Peyer's patch (tissue), 4 donors: ENCODE results near the gene AKR1B1. TPM values are rescaled to one million over a fixed set of nuclear protein-coding genes. Genes with fewer than 3 reads are reported as not detected.

Experiments used
- DNase-seq, 3 donors: peaks; one replicate each; pipeline ENCODE4 v3.0.0-alpha.2; 2017 to 2019
- H3K27ac ChIP-seq, 4 donors: fragments of 200-600 bp; sonication (generic); one replicate each; pipeline ENCODE4 v1.5.1; 2016 to 2019
- H3K27me3 ChIP-seq, 2 donors: fragments of 200-600 bp; sonication (generic); one replicate each; pipeline ENCODE4 v1.5.1; 2019
- H3K36me3 ChIP-seq, 3 donors: fragments of 200-600 bp; sonication (generic); one replicate each; pipeline ENCODE4 v1.5.1; 2016 to 2019
- H3K4me1 ChIP-seq, 4 donors: fragments of 200-600 bp; sonication (generic); one replicate each; pipeline ENCODE4 v1.5.1; 2016 to 2019
- H3K4me3 ChIP-seq, 4 donors: fragments of 200-600 bp; sonication (generic); 1 replicate in 3 of 4; 2 replicates in 1 of 4; pipeline ENCODE4 v1.5.1; 2016 to 2019; ENCODE audit warnings: mild to moderate bottlenecking in 1 of 4
- H3K9me3 ChIP-seq, 4 donors: fragments of 200-600 bp; sonication (generic); one replicate each; pipeline ENCODE4 v1.5.1; 2016 to 2019; ENCODE audit warnings: mild to moderate bottlenecking in 1 of 4
- CTCF ChIP-seq, 6 experiments: fragments of 450-650 bp in 4 of 6; fragments of 200-600 bp in 2 of 6; sonication (generic) in 1 of 6; IDR thresholded peaks; one replicate each; pipeline ENCODE4 v1.5.1; 2017 to 2019; ENCODE audit warnings: antibody characterized with exemption in 6 of 6, mild to moderate bottlenecking in 3 of 6, moderate library complexity in 1 of 6
- POLR2A ChIP-seq, 2 donors: fragments of 450-650 bp; IDR thresholded peaks; one replicate each; pipeline ENCODE4 v1.5.1; 2017; ENCODE audit warnings: antibody characterized with exemption in 2 of 2, mild to moderate bottlenecking in 2 of 2, moderate library complexity in 2 of 2
- total RNA-seq, 4 donors: library from RNA; depleted of rRNA; stranded (reverse); fragments of >200 nt; gene quantifications; one replicate each; pipeline ENCODE4 v1.1.0, GENCODE V29; 2016

The AKR1B1 gene
- total RNA-seq, 4 donors from 2014 or later: 3.9 to 59.4 (median 22.9) TPM

GRCh38 chr7:134450294-134451000 is 8.5 kb downstream of the AKR1B1 start:
- no peak for DNase-seq
- Histone ChIP-seq H3K27me3 (no peaks in the 10 kb centered on the region), H3K9me3 (no peaks in the 10 kb centered on the region), H3K36me3 (peaks cover 0 to 49% (median 0%) of the 10 kb centered on the region in 3 donors), H3K4me3 (no peak overlapping the region), H3K4me1 (peaks cover 0 to 30% (median 5%) of the 10 kb centered on the region in 4 donors), H3K27ac (no peak overlapping the region)
- TF ChIP-seq CTCF (IDR thresholded peaks at IDR 0.05): no peak
- no peak for TF ChIP-seq POLR2A (IDR thresholded peaks at IDR 0.05)

DNA sequence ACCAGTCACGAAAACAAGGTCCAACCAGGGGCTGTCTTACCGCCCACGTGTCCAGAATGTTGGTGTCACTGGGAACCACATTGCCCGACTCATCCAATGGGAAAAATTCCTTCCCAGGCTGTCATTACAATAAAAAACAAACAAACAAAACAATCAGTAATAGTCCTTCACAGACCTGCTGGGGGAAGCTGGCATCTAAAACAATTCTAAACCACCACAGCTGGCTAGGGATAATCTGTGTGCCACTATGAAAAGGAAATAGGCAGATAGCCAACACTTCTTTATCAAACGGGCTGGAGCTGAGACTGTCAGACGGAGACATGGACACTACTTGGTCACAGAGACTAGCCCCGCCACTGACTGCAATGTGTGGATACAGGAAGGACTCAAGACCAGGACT is 9.2 kb downstream of the AKR1B1 start:
- Histone ChIP-seq H3K4me3 (no peak overlapping the region), H3K27me3 (no peaks in the 10 kb centered on the region), H3K36me3 (peaks cover 0 to 57% (median 0%) of the 10 kb centered on the region in 3 donors), H3K27ac (no peak overlapping the region), H3K9me3 (no peaks in the 10 kb centered on the region), H3K4me1 (peaks cover 0 to 23% (median 5%) of the 10 kb centered on the region in 4 donors)
- DNase-seq: no peak
- TF ChIP-seq CTCF (IDR thresholded peaks at IDR 0.05) (no peak), POLR2A (IDR thresholded peaks at IDR 0.05) (no peak)

DNA sequence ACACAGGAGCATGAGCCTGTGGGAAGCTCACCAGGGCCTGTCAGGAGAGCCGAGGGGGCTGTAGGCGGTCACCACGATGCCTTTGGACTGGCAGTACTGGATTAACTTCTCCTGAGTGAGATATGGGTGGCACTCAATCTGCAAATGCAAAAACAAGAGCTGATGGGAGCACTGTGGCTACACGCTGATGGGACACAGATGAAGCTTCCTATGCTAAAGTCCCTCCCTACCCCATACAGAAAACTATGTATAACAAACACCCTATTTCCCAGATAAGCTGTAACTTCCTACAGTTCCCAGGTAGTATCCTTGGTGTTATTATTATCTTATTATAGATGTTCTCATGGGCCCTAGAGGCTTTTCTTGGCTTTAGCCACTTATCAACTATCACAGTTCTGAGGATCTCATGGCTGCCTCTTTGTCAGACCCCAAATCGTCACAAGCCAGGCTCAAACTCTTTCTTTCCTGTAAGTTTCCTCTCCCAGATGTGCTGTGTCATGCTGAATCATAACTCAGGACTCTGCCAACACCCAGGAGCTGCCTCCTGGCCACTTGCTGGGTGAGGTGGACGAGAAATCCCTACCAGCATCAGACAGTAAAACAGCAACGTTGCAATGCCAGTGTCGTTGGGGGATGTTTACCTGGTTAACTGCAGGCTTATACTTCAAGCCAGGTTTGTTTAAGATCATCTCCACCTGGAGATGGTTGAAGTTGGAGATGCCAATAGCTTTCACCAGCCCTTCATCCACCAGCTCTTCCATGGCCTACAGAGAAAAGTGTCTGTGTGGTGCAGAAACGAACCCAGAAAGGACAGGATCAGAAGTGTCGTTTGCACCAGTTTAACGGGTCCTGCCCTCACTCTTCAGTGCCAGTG is 10.3 kb downstream of the AKR1B1 start:
- no peak for DNase-seq
- H3K9me3 ChIP-seq: no peaks in the 10 kb centered on the region
- H3K27ac ChIP-seq: no peak overlapping the region
- H3K36me3 ChIP-seq: peaks cover 0 to 68% (median 0%) of the 10 kb centered on the region in 3 donors
- H3K4me3 ChIP-seq: no peak overlapping the region
- no peak for TF ChIP-seq CTCF (IDR thresholded peaks at IDR 0.05)
- TF ChIP-seq POLR2A (IDR thresholded peaks at IDR 0.05): no peak
- peaks cover 0 to 19% (median 0%) of the 10 kb centered on the region in 4 donors for H3K4me1 ChIP-seq
- H3K27me3 ChIP-seq: no peaks in the 10 kb centered on the region

GRCh38 chr7:134447383-134447782 is 11.5 kb downstream of the AKR1B1 start:
- H3K4me3 ChIP-seq: no peak overlapping the region
- no peak for DNase-seq
- H3K9me3 ChIP-seq: no peaks in the 10 kb centered on the region
- TF ChIP-seq CTCF (IDR thresholded peaks at IDR 0.05): no peak
- no peak for TF ChIP-seq POLR2A (IDR thresholded peaks at IDR 0.05)
- H3K27ac ChIP-seq: no peak overlapping the region
- H3K4me1 ChIP-seq: peaks cover 0 to 9% (median 0%) of the 10 kb centered on the region in 4 donors
- H3K36me3 ChIP-seq: peaks cover 0 to 80% (median 0%) of the 10 kb centered on the region in 3 donors
- no peaks in the 10 kb centered on the region for H3K27me3 ChIP-seq

DNA sequence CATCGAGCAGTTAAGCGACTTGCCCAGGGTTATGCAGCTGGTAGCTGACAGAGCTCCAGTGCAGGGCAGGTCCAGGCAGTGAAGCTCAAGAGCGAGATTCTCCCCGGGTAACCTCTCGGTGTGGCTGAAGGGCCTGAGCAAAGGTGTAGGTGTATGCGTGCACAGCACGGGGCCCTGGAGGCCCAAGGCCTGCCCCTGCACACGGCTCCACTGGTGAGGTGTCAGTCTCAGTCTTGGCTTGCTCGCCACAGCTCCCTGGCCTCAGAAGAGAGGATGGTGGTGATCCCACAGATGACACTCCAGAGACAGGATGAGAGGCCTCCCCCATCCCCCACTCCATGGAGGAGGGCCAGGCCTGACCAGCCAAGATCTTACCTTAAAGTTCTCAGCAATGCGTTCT is 12.0 kb downstream of the AKR1B1 start:
- H3K9me3 ChIP-seq: no peaks in the 10 kb centered on the region
- H3K36me3 ChIP-seq: peaks cover 0 to 85% (median 0%) of the 10 kb centered on the region in 3 donors
- H3K27ac ChIP-seq: no peak overlapping the region
- peaks cover 0 to 5% (median 0%) of the 10 kb centered on the region in 4 donors for H3K4me1 ChIP-seq
- TF ChIP-seq CTCF (IDR thresholded peaks at IDR 0.05) (no peak), POLR2A (IDR thresholded peaks at IDR 0.05) (no peak)
- no peak overlapping the region for H3K4me3 ChIP-seq
- H3K27me3 ChIP-seq: no peaks in the 10 kb centered on the region
- no peak for DNase-seq
